Hepatocyte (in vitro differentiated cells): Measurements from ENCODE around the gene IGSF10. TPM values are rescaled to one million over a fixed set of nuclear protein-coding genes. Genes with fewer than 3 reads are reported as not detected.

Experiments used
- DNase-seq: peaks from one replicate; pipeline ENCODE4 v3.0.0-alpha.2; 2016; ENCODE audit warnings: low spot score
- H2AFZ ChIP-seq: fragments of 200-600 bp; sonication (generic); 2 replicates; pipeline ENCODE4 v1.6.0; 2016; ENCODE audit warnings: antibody characterized with exemption, mild to moderate bottlenecking
- H3K27ac ChIP-seq: fragments of 200-600 bp; sonication (generic); 2 replicates; pipeline ENCODE4 v1.5.1; 2016; ENCODE audit warnings: mild to moderate bottlenecking
- H3K27me3 ChIP-seq: fragments of 200-600 bp; sonication (generic); 2 replicates; pipeline ENCODE4 v1.6.1; 2016
- H3K36me3 ChIP-seq: fragments of 200-600 bp; sonication (generic); replicated peaks from 2 replicates; pipeline ENCODE4 v1.5.1; 2016; ENCODE audit warnings: low read depth; ENCODE audit not compliant: insufficient read depth
- H3K4me1 ChIP-seq: fragments of 200-600 bp; sonication (generic); 2 replicates; pipeline ENCODE4 v1.5.1; 2016; ENCODE audit warnings: mild to moderate bottlenecking, moderate library complexity; ENCODE audit not compliant: insufficient read depth
- H3K4me2 ChIP-seq: fragments of 200-600 bp; sonication (generic); 2 replicates; pipeline ENCODE4 v1.6.0; 2016
- H3K4me3 ChIP-seq: fragments of 200-600 bp; sonication (generic); 2 replicates; pipeline ENCODE4 v1.5.1; 2016; ENCODE audit warnings: mild to moderate bottlenecking
- H3K79me2 ChIP-seq: fragments of 200-600 bp; sonication (generic); 2 replicates; pipeline ENCODE4 v1.6.0; 2017; ENCODE audit warnings: mild to moderate bottlenecking
- H3K9me2 ChIP-seq: fragments of 200-600 bp; sonication (generic); replicated peaks from 2 replicates; pipeline ENCODE4 v1.6.0; 2017; ENCODE audit warnings: mild to moderate bottlenecking; ENCODE audit not compliant: insufficient read depth
- H3K9me3 ChIP-seq: fragments of 200-600 bp; sonication (generic); 2 replicates; pipeline ENCODE4 v1.5.1; 2016; ENCODE audit warnings: low read depth, mild to moderate bottlenecking
- H4K20me1 ChIP-seq: fragments of 200-600 bp; sonication (generic); 2 replicates; pipeline ENCODE4 v1.6.0; 2016; ENCODE audit warnings: mild to moderate bottlenecking; ENCODE audit not compliant: insufficient read depth, poor library complexity, severe bottlenecking
- CTCF ChIP-seq: fragments of 200-600 bp; sonication (generic); IDR thresholded peaks from 2 replicates; pipeline ENCODE4 v1.5.1; 2016; ENCODE audit warnings: antibody characterized with exemption, mild to moderate bottlenecking; ENCODE audit not compliant: poor library complexity
- EZH2 ChIP-seq: fragments of 200-600 bp; sonication (generic); IDR thresholded peaks from 2 replicates; pipeline ENCODE4 v1.6.1; 2016; ENCODE audit warnings: antibody characterized with exemption, mild to moderate bottlenecking, borderline replicate concordance
- EZH2phosphoT487 ChIP-seq: fragments of 200-600 bp; sonication (generic); IDR thresholded peaks from one replicate; pipeline ENCODE4 v1.6.1; 2018; ENCODE audit warnings: antibody characterized with exemption, mild to moderate bottlenecking, low read depth, moderate library complexity; ENCODE audit not compliant: unreplicated experiment, severe bottlenecking
- WGBS: methylation state at CpG from one replicate; pipeline ENCODE4 v1.1.6; 2016; ENCODE audit warnings: low lambda C conversion rate; ENCODE audit errors: missing lambda C conversion rate; 5-methylcytosine and 5-hydroxymethylcytosine counted together
- polyA plus RNA-seq: library from polyadenylated mRNA; unstranded; fragments of >200 nt; fragmentation: Nextera tagmentation; extraction: Ambion mirVana; gene quantifications from 2 replicates; pipeline ENCODE4 v1.2.1, GENCODE V29; 2016
- total RNA-seq: library from RNA; depleted of rRNA; stranded (reverse); fragments of >200 nt; gene quantifications from 2 replicates; pipeline ENCODE4 v1.2.3, GENCODE V29; 2014

Gene IGSF10
- total and polyA plus RNA-seq, 2 experiments from 2014 or later: 0.75 to 1.4 TPM

- no peak overlapping the region for H3K4me3 ChIP-seq
- no peak overlapping the region for H2AFZ ChIP-seq
- no peak overlapping the region for H3K27ac ChIP-seq
- H3K36me3 ChIP-seq: no peaks in the 10 kb centered on the region
- H3K9me3 ChIP-seq: no peaks in the 10 kb centered on the region
- no peak overlapping the region for H3K4me2 ChIP-seq
- no peak for DNase-seq
- no peaks in the 10 kb centered on the region for H3K4me1 ChIP-seq
- H3K79me2 ChIP-seq: no peaks in the 10 kb centered on the region
- no peaks in the 10 kb centered on the region for H3K9me2 ChIP-seq
- peaks cover under 1% of the 10 kb centered on the region for H3K27me3 ChIP-seq
- TF ChIP-seq CTCF (no peak), EZH2phosphoT487 (no peak), EZH2 (no peak)
- no peaks in the 10 kb centered on the region for H4K20me1 ChIP-seq
- WGBS: 95% methylated on average over 1 of the region's 1 CpG
Observed at GRCh38 chr3:151467069-151467468, 6.2 kb upstream of the IGSF10 start.

- Histone ChIP-seq H3K9me2 (no peaks in the 10 kb centered on the region), H3K9me3 (no peaks in the 10 kb centered on the region), H3K27ac (no peak overlapping the region), H2AFZ (no peak overlapping the region), H3K27me3 (peaks cover 7% of the 10 kb centered on the region), H3K4me2 (no peak overlapping the region), H3K79me2 (no peaks in the 10 kb centered on the region), H4K20me1 (no peaks in the 10 kb centered on the region), H3K36me3 (no peaks in the 10 kb centered on the region), H3K4me1 (no peaks in the 10 kb centered on the region), H3K4me3 (no peak overlapping the region)
- no peak for TF ChIP-seq EZH2
- no peak for TF ChIP-seq EZH2phosphoT487
- no peak for TF ChIP-seq CTCF
- 72% methylated on average over 1 of the region's 1 CpG for WGBS
- DNase-seq: no peak
Observed at GRCh38 chr3:151462991-151463390, 2.1 kb upstream of the IGSF10 start.

- Histone ChIP-seq H3K4me3 (no peak overlapping the region), H3K36me3 (no peaks in the 10 kb centered on the region), H3K4me1 (no peaks in the 10 kb centered on the region), H2AFZ (no peak overlapping the region), H3K9me2 (no peaks in the 10 kb centered on the region), H3K27me3 (peaks cover 7% of the 10 kb centered on the region), H3K9me3 (no peaks in the 10 kb centered on the region), H3K79me2 (no peaks in the 10 kb centered on the region), H4K20me1 (no peaks in the 10 kb centered on the region), H3K4me2 (no peak overlapping the region), H3K27ac (no peak overlapping the region)
- no peak for TF ChIP-seq EZH2phosphoT487
- TF ChIP-seq EZH2: no peak
- TF ChIP-seq CTCF: no peak
- no peak for DNase-seq
- WGBS: 87% methylated on average over 6 of the region's 6 CpGs
Observed at GRCh38 chr3:151462278-151462780, 1.5 kb upstream of the IGSF10 start.
